C4-2B (cell line): ENCODE data around the gene INPP5B.

Source experiments
- ZFX ChIP-seq: fragments of 450-650 bp; IDR thresholded peaks from 2 replicates; pipeline ENCODE4 v1.6.1; 2017
- TF ChIP-seq, protein P1 (sequence below): fragments of 450-650 bp; conservative IDR thresholded peaks from 2 replicates; pipeline ENCODE4 v1.5.1; 2017; ENCODE audit warnings: mild to moderate bottlenecking

DNA sequence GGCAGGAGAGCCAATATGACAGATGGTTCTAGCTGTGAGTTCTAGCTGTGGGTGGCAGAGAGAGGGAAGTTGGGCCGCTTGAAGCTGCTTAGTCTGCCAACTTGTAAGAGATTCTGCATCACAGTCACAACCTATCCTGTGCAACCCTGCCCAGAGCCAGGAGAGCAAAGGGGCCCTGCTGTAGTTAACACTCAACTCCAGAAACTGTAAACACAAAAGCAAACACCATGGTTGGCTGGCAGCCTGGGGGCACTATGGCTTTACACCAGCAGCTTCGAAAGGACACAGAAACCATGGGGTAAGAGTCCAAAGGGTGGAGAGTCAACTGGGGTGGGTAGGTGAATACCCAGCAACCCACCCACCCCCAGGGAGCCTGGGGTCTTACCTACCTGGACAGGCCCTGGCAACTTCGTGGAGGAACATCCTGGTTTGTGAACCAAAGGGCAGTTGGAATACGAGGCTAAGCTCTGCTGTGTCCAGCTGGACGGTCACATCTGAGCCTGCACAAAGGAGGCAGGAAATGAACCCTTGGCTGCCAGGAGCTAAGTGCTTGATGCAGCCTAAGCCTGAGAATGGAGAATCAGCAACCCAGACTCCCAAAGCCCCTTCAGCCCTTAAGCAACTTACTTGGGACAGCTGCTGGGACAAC is 6.4 kb downstream of the INPP5B start:
- TF ChIP-seq, protein P1, sequence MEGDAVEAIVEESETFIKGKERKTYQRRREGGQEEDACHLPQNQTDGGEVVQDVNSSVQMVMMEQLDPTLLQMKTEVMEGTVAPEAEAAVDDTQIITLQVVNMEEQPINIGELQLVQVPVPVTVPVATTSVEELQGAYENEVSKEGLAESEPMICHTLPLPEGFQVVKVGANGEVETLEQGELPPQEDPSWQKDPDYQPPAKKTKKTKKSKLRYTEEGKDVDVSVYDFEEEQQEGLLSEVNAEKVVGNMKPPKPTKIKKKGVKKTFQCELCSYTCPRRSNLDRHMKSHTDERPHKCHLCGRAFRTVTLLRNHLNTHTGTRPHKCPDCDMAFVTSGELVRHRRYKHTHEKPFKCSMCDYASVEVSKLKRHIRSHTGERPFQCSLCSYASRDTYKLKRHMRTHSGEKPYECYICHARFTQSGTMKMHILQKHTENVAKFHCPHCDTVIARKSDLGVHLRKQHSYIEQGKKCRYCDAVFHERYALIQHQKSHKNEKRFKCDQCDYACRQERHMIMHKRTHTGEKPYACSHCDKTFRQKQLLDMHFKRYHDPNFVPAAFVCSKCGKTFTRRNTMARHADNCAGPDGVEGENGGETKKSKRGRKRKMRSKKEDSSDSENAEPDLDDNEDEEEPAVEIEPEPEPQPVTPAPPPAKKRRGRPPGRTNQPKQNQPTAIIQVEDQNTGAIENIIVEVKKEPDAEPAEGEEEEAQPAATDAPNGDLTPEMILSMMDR, result no peak
- no peak for TF ChIP-seq ZFX
